Measurements from ENCODE around the gene TOMM20L. TPM values are rescaled to one million over a fixed set of nuclear protein-coding genes. Genes with fewer than 3 reads are reported as not detected.
A peak's percentile ranks its signal among the peaks of the same experiment; 100 is the strongest.
"Not testable (repeated sequence)": the region's sequence is repeated elsewhere in the genome, so short reads cannot be mapped to it uniquely, and the experiment has no call there.

Gene TOMM20L
- total RNA-seq, 2 experiments from 2014 or later, result 0.56 TPM; not detected in 1

DNA sequence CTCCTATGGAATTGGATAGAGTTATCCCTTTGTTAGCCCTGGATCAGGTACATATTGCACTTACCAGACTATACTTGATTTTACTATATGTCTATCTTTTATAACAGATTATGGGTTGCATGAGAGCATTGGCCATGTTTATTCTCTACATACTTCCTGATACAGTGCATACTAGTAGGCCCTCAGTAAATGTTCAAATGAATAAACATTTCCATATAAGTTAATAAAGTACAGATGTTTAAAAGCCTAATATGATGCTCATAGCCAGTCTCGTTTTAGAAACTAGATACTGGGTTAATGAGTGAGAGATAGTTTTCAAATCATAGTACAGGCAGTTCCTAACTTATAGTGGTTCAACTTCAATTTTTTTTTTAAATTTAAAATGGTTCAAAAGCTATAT lies 39.5 kb upstream of the TOMM20L start:
- H3K4me3 ChIP-seq (ENCODE audit: low read length), result no peak overlapping the region
- H3K27me3 ChIP-seq (ENCODE audit: control insufficient read depth in 1 of 2, insufficient read depth in 2 of 2, low read length in 2 of 2), result no peaks in the 10 kb centered on the region
- H3K9me3 ChIP-seq (ENCODE audit: control insufficient read depth in 1 of 2, insufficient read depth in 1 of 2, low read length in 2 of 2), result no peaks in the 10 kb centered on the region
- Mint-ChIP-seq H3K4me1 (ENCODE audit: low read depth) (peaks cover 52% of the 10 kb centered on the region), H3K36me3 (ENCODE audit: low read depth) (peaks cover 88% of the 10 kb centered on the region), H3K4me3 (no peak overlapping the region), H3K9me3 (no peaks in the 10 kb centered on the region), H3K27me3 (no peaks in the 10 kb centered on the region), H3K27ac (peak overlapping the region; percentile 80)
- no peak overlapping the region for H3K27ac ChIP-seq (ENCODE audit: low read depth in 1 of 2, low read length in 2 of 2)
- peaks cover 3% of the 10 kb centered on the region for H3K4me1 ChIP-seq (ENCODE audit: insufficient read depth, low read length)
- ChIA-PET POLR2A (no interaction called here), CTCF (no interaction called here)
- intact Hi-C loops (cut with DNase I, micrococcal nuclease), result no loop called here
- ATAC-seq (ENCODE audit: poor library complexity) (no peak), DNase-seq (no peak)
- peaks cover 69% of the 10 kb centered on the region for H3K36me3 ChIP-seq (ENCODE audit: insufficient read depth, low read length)
- TF ChIP-seq, protein P1, sequence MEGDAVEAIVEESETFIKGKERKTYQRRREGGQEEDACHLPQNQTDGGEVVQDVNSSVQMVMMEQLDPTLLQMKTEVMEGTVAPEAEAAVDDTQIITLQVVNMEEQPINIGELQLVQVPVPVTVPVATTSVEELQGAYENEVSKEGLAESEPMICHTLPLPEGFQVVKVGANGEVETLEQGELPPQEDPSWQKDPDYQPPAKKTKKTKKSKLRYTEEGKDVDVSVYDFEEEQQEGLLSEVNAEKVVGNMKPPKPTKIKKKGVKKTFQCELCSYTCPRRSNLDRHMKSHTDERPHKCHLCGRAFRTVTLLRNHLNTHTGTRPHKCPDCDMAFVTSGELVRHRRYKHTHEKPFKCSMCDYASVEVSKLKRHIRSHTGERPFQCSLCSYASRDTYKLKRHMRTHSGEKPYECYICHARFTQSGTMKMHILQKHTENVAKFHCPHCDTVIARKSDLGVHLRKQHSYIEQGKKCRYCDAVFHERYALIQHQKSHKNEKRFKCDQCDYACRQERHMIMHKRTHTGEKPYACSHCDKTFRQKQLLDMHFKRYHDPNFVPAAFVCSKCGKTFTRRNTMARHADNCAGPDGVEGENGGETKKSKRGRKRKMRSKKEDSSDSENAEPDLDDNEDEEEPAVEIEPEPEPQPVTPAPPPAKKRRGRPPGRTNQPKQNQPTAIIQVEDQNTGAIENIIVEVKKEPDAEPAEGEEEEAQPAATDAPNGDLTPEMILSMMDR (IDR thresholded peaks at IDR 0.05), result no peak

DNA sequence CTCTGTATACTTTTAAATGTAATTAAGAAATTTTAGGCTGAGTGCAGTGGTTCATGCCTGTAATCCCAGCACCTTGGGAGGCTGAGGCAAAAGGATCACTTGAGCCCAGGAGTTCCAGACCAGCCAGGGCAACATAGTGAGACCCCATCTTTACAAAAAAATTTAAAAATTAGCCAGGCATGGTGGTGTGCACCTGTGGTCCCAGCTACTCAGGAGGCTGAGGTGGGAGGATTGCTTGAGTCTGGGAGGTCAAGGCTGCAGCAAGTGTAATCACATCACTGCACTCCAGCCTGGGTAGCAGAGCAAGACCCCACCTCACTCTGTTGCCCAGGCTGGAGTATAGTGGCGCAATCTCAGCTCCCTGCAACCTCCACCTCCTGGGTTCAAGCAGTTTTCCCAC lies 33.5 kb upstream of the TOMM20L start:
- H3K4me3 ChIP-seq (ENCODE audit: low read length); H3K4me1 Mint-ChIP-seq (ENCODE audit: low read depth); DNase-seq; H3K9me3 ChIP-seq (ENCODE audit: control insufficient read depth in 1 of 2, insufficient read depth in 1 of 2, low read length in 2 of 2); H3K27me3 ChIP-seq (ENCODE audit: control insufficient read depth in 1 of 2, insufficient read depth in 2 of 2, low read length in 2 of 2); H3K4me1 ChIP-seq (ENCODE audit: insufficient read depth, low read length); ATAC-seq (ENCODE audit: poor library complexity); H3K9me3 Mint-ChIP-seq; H3K27ac ChIP-seq (ENCODE audit: low read depth in 1 of 2, low read length in 2 of 2); H3K4me3 Mint-ChIP-seq; H3K27me3 Mint-ChIP-seq; H3K27ac Mint-ChIP-seq: not testable (repeated sequence)
- intact Hi-C loops (cut with DNase I, micrococcal nuclease), result loop anchor here in 1 of 2 experiments (1.0 kb wide), 1 partner anchor 254 kb away; no protein-coding TSS in a partner anchor
- CTCF ChIA-PET, result interaction anchor here (1.2 to 1.6 kb wide), 2 partner anchors 10 to 33 kb away, joined by 3 to 4 read pairs; partner anchors contain the start of gene TOMM20L
- POLR2A ChIA-PET, result interaction anchor here (1.0 kb wide), 1 partner anchor 65 kb away, joined by 5 read pairs; the partner anchor contains the start of genes KIAA0586 and TIMM9
- H3K36me3 Mint-ChIP-seq (ENCODE audit: low read depth), result peaks cover 79% of the 10 kb centered on the region
- peaks cover 65% of the 10 kb centered on the region for H3K36me3 ChIP-seq (ENCODE audit: insufficient read depth, low read length)

DNA sequence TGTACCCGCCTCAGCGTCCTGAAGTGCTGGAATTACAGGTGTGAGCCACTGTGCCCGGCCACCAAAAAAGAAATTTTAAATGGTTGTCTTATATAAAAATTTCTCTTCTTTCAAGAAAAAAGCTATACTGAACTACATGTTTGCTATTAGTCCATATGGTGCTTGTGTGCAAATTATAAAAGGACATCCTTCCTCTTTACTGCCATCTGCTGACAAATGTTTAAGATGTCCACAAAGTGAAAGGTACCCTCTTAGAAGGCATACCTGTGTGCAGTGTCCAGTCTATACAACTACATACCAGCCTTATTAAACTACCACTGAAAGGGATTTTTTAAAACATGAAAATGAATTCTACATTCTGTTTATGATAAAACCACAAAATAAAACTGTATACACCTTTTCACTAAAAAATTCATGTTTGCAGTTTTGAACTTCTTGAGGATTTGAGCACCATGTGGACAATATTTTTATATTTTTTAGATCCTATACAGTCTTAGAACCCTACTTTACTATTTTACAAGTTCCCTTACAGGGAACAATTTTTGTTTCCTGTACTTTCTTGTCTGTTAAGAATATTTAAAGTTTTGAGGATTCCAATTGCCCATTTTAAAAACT lies 32.8 kb upstream of the TOMM20L start:
- Mint-ChIP-seq H3K4me1 (ENCODE audit: low read depth) (peaks cover 4% of the 10 kb centered on the region), H3K27me3 (no peaks in the 10 kb centered on the region), H3K4me3 (no peak overlapping the region), H3K9me3 (no peaks in the 10 kb centered on the region), H3K36me3 (ENCODE audit: low read depth) (peaks cover 79% of the 10 kb centered on the region), H3K27ac (no peak overlapping the region)
- H3K4me1 ChIP-seq (ENCODE audit: insufficient read depth, low read length), result no peaks in the 10 kb centered on the region
- ATAC-seq (ENCODE audit: poor library complexity) (peak; percentile 63), DNase-seq (peak in 3 of 14 experiments; percentile 53 to 54 (median 54))
- H3K27ac ChIP-seq (ENCODE audit: low read depth in 1 of 2, low read length in 2 of 2), result no peak overlapping the region
- intact Hi-C loops (cut with DNase I, micrococcal nuclease), result loop anchor here in 1 of 2 experiments (1.0 kb wide), 1 partner anchor 255 kb away; no protein-coding TSS in a partner anchor
- no peaks in the 10 kb centered on the region for H3K27me3 ChIP-seq (ENCODE audit: control insufficient read depth in 1 of 2, insufficient read depth in 2 of 2, low read length in 2 of 2)
- CTCF ChIA-PET, result interaction anchor here (1.6 kb wide), 1 partner anchor 11 kb away, joined by 4 read pairs; no protein-coding TSS in a partner anchor
- H3K9me3 ChIP-seq (ENCODE audit: control insufficient read depth in 1 of 2, insufficient read depth in 1 of 2, low read length in 2 of 2), result no peaks in the 10 kb centered on the region
- TF ChIP-seq, protein P1 (IDR thresholded peaks at IDR 0.05), result peak; percentile 63
- no peak overlapping the region for H3K4me3 ChIP-seq (ENCODE audit: low read length)
- POLR2A ChIA-PET, result interaction anchor here (1.0 kb wide), 1 partner anchor 65 kb away, joined by 5 read pairs; the partner anchor contains the start of genes KIAA0586 and TIMM9
- peaks cover 71% of the 10 kb centered on the region for H3K36me3 ChIP-seq (ENCODE audit: insufficient read depth, low read length)

Measured in CD4-positive, alpha-beta T cell (primary cell).